ENCODE measurements around the gene DLK2. TPM values are rescaled to one million over a fixed set of nuclear protein-coding genes. Genes with fewer than 3 reads are reported as not detected.

DLK2 gene
- total and polyA plus RNA-seq, 2 of the 13 experiments (the other 11 are each of a cell fraction or from before 2014, with no cell fraction given), result 1.2 to 3.8 TPM

GRCh38 chr6:43490523-43490939 lies 35.2 kb upstream of the DLK2 start (continued):
- peak; percentile 94 for TF ChIP-seq ZGPAT (CRISPR knock-in tag; IDR thresholded peaks at IDR 0.05)
- peak; percentile 89 for TF ChIP-seq RXRB (CRISPR knock-in tag; IDR thresholded peaks at IDR 0.05; ENCODE audit: borderline replicate concordance)
- peak; percentile 58; the same call in 1 of the 2 replicates for TF ChIP-seq HHEX (CRISPR knock-in tag; IDR thresholded peaks at IDR 0.05)
- TF ChIP-seq, protein P1, sequence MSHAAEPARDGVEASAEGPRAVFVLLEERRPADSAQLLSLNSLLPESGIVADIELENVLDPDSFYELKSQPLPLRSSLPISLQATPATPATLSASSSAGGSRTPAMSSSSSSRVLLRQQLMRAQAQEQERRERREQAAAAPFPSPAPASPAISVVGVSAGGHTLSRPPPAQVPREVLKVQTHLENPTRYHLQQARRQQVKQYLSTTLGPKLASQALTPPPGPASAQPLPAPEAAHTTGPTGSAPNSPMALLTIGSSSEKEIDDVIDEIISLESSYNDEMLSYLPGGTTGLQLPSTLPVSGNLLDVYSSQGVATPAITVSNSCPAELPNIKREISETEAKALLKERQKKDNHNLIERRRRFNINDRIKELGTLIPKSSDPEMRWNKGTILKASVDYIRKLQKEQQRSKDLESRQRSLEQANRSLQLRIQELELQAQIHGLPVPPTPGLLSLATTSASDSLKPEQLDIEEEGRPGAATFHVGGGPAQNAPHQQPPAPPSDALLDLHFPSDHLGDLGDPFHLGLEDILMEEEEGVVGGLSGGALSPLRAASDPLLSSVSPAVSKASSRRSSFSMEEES (CRISPR knock-in tag; IDR thresholded peaks at IDR 0.05), result peak; percentile 68; the same call in 1 of the 2 replicates
- TF ChIP-seq ZBTB46 (CRISPR knock-in tag; IDR thresholded peaks at IDR 0.05; ENCODE audit: borderline replicate concordance), result no peak
- peak; percentile 63 for TF ChIP-seq DRAP1 (CRISPR knock-in tag; IDR thresholded peaks at IDR 0.05)
- TF ChIP-seq ZNF557 (CRISPR knock-in tag; IDR thresholded peaks at IDR 0.05), result 0 out of 2 replicates have a peak, but pooled peaks have one; percentile 25
- TF ChIP-seq, protein P2, sequence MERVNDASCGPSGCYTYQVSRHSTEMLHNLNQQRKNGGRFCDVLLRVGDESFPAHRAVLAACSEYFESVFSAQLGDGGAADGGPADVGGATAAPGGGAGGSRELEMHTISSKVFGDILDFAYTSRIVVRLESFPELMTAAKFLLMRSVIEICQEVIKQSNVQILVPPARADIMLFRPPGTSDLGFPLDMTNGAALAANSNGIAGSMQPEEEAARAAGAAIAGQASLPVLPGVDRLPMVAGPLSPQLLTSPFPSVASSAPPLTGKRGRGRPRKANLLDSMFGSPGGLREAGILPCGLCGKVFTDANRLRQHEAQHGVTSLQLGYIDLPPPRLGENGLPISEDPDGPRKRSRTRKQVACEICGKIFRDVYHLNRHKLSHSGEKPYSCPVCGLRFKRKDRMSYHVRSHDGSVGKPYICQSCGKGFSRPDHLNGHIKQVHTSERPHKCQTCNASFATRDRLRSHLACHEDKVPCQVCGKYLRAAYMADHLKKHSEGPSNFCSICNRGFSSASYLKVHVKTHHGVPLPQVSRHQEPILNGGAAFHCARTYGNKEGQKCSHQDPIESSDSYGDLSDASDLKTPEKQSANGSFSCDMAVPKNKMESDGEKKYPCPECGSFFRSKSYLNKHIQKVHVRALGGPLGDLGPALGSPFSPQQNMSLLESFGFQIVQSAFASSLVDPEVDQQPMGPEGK (CRISPR knock-in tag; IDR thresholded peaks at IDR 0.05), result peak; percentile 99
- TF ChIP-seq FOSL2 (CRISPR knock-in tag; IDR thresholded peaks at IDR 0.05), result 0 out of 2 replicates have a peak, but pooled peaks have one; percentile 14
- 0 out of 2 replicates have a peak, but pooled peaks have one; percentile 15 for TF ChIP-seq SP2 (CRISPR knock-in tag; IDR thresholded peaks at IDR 0.05)
- no peak for TF ChIP-seq ZBTB49 (CRISPR knock-in tag; IDR thresholded peaks at IDR 0.05; ENCODE audit: borderline replicate concordance)
